GM12878 (cell line): ENCODE results near the gene PAQR7. TPM values are rescaled to one million over a fixed set of nuclear protein-coding genes. Genes with fewer than 3 reads are reported as not detected.

Experiments used
- ETV6 ChIP-seq, 2 experiments: fragments of 450-650 bp in 1 of 2; IDR thresholded peaks in 1 of 2; conservative IDR thresholded peaks in 1 of 2; 2 replicates each; pipeline ENCODE4 v1.6.1; 2014; ENCODE audit warnings: antibody characterized with exemption in 1 of 2, borderline replicate concordance in 1 of 2, low read depth in 1 of 2, mild to moderate bottlenecking in 1 of 2, moderate library complexity in 1 of 2
- FOXM1 ChIP-seq: IDR thresholded peaks from 2 replicates; pipeline ENCODE4 v1.6.1; 2012; ENCODE audit warnings: low read depth, mild to moderate bottlenecking, inconsistent platforms, low read length, moderate library complexity
- IKZF1 ChIP-seq: fragments of 450-650 bp; conservative IDR thresholded peaks from 2 replicates; pipeline ENCODE4 v1.6.1; 2017; ENCODE audit warnings: antibody characterized with exemption, mild to moderate bottlenecking
- MTA3 ChIP-seq: IDR thresholded peaks from 2 replicates; pipeline ENCODE4 v1.6.1; 2012; ENCODE audit warnings: low read length, inconsistent platforms, borderline replicate concordance
- NBN ChIP-seq: fragments of 450-650 bp; IDR thresholded peaks from 2 replicates; pipeline ENCODE4 v1.6.1; 2016
- NFIC ChIP-seq: IDR thresholded peaks from 2 replicates; pipeline ENCODE4 v1.6.1; 2012; ENCODE audit warnings: low read depth, mild to moderate bottlenecking, inconsistent platforms, low read length, moderate library complexity
- RAD51 ChIP-seq: fragments of 450-650 bp; IDR thresholded peaks from 2 replicates; pipeline ENCODE4 v1.6.1; 2016; ENCODE audit warnings: moderate library complexity, mild to moderate bottlenecking, inconsistent platforms
- RFX5 ChIP-seq: IDR thresholded peaks from 2 replicates; pipeline ENCODE4 v1.6.1; 2011; ENCODE audit warnings: low read depth, low read length, improper control_type of control experiment
- SMAD1 ChIP-seq: fragments of 450-650 bp; IDR thresholded peaks from 2 replicates; pipeline ENCODE4 v1.6.1; 2018; ENCODE audit warnings: mild to moderate bottlenecking, low read depth; ENCODE audit not compliant: partially characterized antibody
- SPI1 ChIP-seq: IDR thresholded peaks from 2 replicates; pipeline ENCODE4 v1.6.1; 2011; ENCODE audit warnings: low read depth, mild to moderate bottlenecking, low read length, moderate library complexity, borderline replicate concordance; ENCODE audit not compliant: insufficient read depth
- TBL1XR1 ChIP-seq: IDR thresholded peaks from 2 replicates; pipeline ENCODE4 v1.6.1; 2012; ENCODE audit warnings: low read depth, low read length, improper control_type of control experiment
- TCF7 ChIP-seq: IDR thresholded peaks from 2 replicates; pipeline ENCODE4 v1.6.1; 2014; ENCODE audit warnings: antibody characterized with exemption, borderline replicate concordance
- polyA plus RNA-seq, 11 experiments: library from polyadenylated mRNA; depleted of rRNA in 4 of 11; unstranded in 6 of 11; stranded (reverse) in 5 of 11; fragments of >200 nt; fragmentation: Nextera tagmentation in 4 of 11; fragmentation: Illumina TruSeq in 1 of 11; extraction: Ambion mirVana in 4 of 11; extraction: Trizol in 1 of 11; gene quantifications; 1 replicate in 1 of 11; 2 replicates in 10 of 11; pipeline versions ENCODE4 v1.2.1 to v1.2.3, GENCODE V29; 2011 to 2016; ENCODE audit warnings: inconsistent platforms in 2 of 11, missing spikeins in 2 of 11, low read depth in 1 of 11
- total RNA-seq, 4 experiments: library from RNA; depleted of rRNA in 3 of 4; stranded (reverse); fragments of >200 nt in 3 of 4; fragmentation: Illumina TruSeq in 1 of 4; extraction: Trizol in 1 of 4; gene quantifications; 2 replicates each; pipeline versions ENCODE4 v1.2.1 to v1.2.3, GENCODE V29; 2013 to 2021
- TF ChIP-seq, protein P1 (sequence below): fragments of 450-650 bp; IDR thresholded peaks from 2 replicates; pipeline ENCODE4 v1.6.1; 2018; ENCODE audit warnings: mild to moderate bottlenecking, low read depth, moderate library complexity; ENCODE audit not compliant: partially characterized antibody
- TF ChIP-seq, protein P2 (sequence below): fragments of 450-650 bp; IDR thresholded peaks from 2 replicates; pipeline ENCODE4 v1.6.1; 2017; ENCODE audit warnings: borderline replicate concordance
- TF ChIP-seq, protein P3 (sequence below): IDR thresholded peaks from 2 replicates; pipeline ENCODE4 v1.6.1; 2011; ENCODE audit warnings: borderline replicate concordance, low read depth, mild to moderate bottlenecking, moderate library complexity, mixed read lengths, low read length; ENCODE audit not compliant: insufficient read depth; ENCODE audit errors: extremely low read length
- TF ChIP-seq, protein P4 (sequence below): fragments of 450-650 bp; IDR thresholded peaks from 2 replicates; pipeline ENCODE4 v1.6.1; 2017; ENCODE audit warnings: mild to moderate bottlenecking, low read depth, inconsistent platforms; ENCODE audit not compliant: poor library complexity, severe bottlenecking
- TF ChIP-seq, protein P5 (sequence below): fragments of 450-650 bp; IDR thresholded peaks from 2 replicates; pipeline ENCODE4 v1.6.1; 2017; ENCODE audit warnings: mild to moderate bottlenecking, moderate library complexity

PAQR7 gene
- total and polyA plus RNA-seq, 10 of the 15 experiments (the other 5 are each of a cell fraction or from before 2014, with no cell fraction given) = 1.1 to 8.8 (median 5.2) TPM

DNA sequence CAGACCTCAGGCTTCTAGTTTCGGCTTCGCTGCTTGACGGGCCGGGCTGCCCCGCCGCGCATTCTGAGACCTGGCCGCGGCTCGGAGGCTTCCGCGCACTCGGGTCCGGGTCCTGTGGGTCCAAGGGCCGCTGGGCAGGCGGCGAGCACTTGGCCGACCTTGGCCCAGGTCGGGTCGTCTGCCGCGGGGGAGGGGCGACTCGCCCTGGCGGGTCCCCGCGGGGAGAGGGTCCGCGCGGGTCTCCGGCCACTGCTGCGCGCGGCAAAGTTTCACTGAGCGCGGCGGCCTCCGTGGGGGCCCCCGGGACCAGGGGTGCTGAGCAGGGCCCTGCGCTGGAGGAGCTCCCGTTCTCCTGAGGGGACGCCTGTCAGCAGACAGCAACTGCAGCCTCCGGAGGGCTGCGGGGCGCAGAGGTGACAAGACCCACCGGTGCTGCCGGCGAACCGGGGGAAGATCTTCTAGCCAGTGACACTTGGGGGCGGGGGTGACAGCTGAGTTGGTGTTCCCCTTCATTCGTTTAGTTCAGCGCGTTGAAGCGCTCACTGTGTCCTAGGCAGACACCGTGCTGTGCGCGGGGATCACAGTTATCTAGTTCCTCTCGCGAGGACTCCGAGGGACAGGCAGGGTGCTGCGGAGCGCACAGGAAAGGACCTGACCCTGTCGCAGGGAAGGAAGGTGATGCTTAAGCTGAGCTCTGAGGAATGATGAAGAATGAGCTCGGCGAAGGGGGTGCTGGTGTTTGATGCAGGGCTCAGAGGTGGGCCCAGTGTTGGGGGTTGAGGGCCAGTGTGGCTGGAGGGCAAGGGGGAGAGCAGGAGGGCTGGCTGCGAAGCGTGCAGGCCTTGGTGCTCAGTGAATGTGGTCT lies 55.0 kb downstream of the PAQR7 start (continued):
- TF ChIP-seq, protein P1, sequence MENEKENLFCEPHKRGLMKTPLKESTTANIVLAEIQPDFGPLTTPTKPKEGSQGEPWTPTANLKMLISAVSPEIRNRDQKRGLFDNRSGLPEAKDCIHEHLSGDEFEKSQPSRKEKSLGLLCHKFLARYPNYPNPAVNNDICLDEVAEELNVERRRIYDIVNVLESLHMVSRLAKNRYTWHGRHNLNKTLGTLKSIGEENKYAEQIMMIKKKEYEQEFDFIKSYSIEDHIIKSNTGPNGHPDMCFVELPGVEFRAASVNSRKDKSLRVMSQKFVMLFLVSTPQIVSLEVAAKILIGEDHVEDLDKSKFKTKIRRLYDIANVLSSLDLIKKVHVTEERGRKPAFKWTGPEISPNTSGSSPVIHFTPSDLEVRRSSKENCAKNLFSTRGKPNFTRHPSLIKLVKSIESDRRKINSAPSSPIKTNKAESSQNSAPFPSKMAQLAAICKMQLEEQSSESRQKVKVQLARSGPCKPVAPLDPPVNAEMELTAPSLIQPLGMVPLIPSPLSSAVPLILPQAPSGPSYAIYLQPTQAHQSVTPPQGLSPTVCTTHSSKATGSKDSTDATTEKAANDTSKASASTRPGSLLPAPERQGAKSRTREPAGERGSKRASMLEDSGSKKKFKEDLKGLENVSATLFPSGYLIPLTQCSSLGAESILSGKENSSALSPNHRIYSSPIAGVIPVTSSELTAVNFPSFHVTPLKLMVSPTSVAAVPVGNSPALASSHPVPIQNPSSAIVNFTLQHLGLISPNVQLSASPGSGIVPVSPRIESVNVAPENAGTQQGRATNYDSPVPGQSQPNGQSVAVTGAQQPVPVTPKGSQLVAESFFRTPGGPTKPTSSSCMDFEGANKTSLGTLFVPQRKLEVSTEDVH = no peak
- TF ChIP-seq SPI1 = no peak
- TF ChIP-seq ETV6 (conservative IDR thresholded peaks at IDR 0.05 in 1 of 2, IDR thresholded peaks at IDR 0.05 in 1 of 2; ENCODE audit: borderline replicate concordance in 1 of 2, low read depth in 1 of 2) = no peak
- TF ChIP-seq TBL1XR1 = no peak
- TF ChIP-seq NFIC = no peak
- TF ChIP-seq RFX5 = no peak
- TF ChIP-seq SMAD1 = no peak
- peak; percentile 71; the same call in 1 of the 2 replicates for TF ChIP-seq NBN
- TF ChIP-seq, protein P2, sequence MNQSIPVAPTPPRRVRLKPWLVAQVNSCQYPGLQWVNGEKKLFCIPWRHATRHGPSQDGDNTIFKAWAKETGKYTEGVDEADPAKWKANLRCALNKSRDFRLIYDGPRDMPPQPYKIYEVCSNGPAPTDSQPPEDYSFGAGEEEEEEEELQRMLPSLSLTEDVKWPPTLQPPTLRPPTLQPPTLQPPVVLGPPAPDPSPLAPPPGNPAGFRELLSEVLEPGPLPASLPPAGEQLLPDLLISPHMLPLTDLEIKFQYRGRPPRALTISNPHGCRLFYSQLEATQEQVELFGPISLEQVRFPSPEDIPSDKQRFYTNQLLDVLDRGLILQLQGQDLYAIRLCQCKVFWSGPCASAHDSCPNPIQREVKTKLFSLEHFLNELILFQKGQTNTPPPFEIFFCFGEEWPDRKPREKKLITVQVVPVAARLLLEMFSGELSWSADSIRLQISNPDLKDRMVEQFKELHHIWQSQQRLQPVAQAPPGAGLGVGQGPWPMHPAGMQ = no peak
- no peak for TF ChIP-seq TCF7
- TF ChIP-seq IKZF1 = 0 out of 2 replicates have a peak, but pooled peaks have one; percentile 18
- TF ChIP-seq, protein P3, sequence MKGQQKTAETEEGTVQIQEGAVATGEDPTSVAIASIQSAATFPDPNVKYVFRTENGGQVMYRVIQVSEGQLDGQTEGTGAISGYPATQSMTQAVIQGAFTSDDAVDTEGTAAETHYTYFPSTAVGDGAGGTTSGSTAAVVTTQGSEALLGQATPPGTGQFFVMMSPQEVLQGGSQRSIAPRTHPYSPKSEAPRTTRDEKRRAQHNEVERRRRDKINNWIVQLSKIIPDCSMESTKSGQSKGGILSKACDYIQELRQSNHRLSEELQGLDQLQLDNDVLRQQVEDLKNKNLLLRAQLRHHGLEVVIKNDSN = no peak
- TF ChIP-seq, protein P4, sequence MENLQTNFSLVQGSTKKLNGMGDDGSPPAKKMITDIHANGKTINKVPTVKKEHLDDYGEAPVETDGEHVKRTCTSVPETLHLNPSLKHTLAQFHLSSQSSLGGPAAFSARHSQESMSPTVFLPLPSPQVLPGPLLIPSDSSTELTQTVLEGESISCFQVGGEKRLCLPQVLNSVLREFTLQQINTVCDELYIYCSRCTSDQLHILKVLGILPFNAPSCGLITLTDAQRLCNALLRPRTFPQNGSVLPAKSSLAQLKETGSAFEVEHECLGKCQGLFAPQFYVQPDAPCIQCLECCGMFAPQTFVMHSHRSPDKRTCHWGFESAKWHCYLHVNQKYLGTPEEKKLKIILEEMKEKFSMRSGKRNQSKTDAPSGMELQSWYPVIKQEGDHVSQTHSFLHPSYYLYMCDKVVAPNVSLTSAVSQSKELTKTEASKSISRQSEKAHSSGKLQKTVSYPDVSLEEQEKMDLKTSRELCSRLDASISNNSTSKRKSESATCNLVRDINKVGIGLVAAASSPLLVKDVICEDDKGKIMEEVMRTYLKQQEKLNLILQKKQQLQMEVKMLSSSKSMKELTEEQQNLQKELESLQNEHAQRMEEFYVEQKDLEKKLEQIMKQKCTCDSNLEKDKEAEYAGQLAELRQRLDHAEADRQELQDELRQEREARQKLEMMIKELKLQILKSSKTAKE = no peak
- no peak for TF ChIP-seq FOXM1
- no peak for TF ChIP-seq MTA3
- TF ChIP-seq RAD51 = no peak
- TF ChIP-seq, protein P5, sequence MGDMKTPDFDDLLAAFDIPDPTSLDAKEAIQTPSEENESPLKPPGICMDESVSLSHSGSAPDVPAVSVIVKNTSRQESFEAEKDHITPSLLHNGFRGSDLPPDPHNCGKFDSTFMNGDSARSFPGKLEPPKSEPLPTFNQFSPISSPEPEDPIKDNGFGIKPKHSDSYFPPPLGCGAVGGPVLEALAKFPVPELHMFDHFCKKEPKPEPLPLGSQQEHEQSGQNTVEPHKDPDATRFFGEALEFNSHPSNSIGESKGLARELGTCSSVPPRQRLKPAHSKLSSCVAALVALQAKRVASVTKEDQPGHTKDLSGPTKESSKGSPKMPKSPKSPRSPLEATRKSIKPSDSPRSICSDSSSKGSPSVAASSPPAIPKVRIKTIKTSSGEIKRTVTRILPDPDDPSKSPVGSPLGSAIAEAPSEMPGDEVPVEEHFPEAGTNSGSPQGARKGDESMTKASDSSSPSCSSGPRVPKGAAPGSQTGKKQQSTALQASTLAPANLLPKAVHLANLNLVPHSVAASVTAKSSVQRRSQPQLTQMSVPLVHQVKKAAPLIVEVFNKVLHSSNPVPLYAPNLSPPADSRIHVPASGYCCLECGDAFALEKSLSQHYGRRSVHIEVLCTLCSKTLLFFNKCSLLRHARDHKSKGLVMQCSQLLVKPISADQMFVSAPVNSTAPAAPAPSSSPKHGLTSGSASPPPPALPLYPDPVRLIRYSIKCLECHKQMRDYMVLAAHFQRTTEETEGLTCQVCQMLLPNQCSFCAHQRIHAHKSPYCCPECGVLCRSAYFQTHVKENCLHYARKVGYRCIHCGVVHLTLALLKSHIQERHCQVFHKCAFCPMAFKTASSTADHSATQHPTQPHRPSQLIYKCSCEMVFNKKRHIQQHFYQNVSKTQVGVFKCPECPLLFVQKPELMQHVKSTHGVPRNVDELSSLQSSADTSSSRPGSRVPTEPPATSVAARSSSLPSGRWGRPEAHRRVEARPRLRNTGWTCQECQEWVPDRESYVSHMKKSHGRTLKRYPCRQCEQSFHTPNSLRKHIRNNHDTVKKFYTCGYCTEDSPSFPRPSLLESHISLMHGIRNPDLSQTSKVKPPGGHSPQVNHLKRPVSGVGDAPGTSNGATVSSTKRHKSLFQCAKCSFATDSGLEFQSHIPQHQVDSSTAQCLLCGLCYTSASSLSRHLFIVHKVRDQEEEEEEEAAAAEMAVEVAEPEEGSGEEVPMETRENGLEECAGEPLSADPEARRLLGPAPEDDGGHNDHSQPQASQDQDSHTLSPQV = no peak
